GM19324 (cell line): ENCODE data around the gene GTF2H3.

Source experiments
- ATAC-seq: cut with Tn5 transposase; IDR thresholded peaks from one replicate; pipeline ENCODE4 v1.9.1; 2021; ENCODE audit warnings: mild to moderate bottlenecking, moderate library complexity; ENCODE audit not compliant: unreplicated experiment, low FRiP score

Gene GTF2H3

GRCh38 chr12:123696646-123697045, 63.0 kb downstream of the GTF2H3 start:
- ATAC-seq = no peak

- ATAC-seq = no peak
These were observed 72.3 kb downstream of the GTF2H3 start for GRCh38 chr12:123705935-123706334.

- no peak for ATAC-seq
These were observed 73.8 kb downstream of the GTF2H3 start for GRCh38 chr12:123707466-123707865.
